HEK293T (cell line): ENCODE data around the gene CDC34.

Source experiments
- CTCF ChIA-PET: fragments of 350-600 bp; formaldehyde crosslinking; extraction: SDS; loops from one replicate; lab custom pipeline; 2021; ENCODE audit warnings: antibody characterized with exemption, inconsistent platforms; lab: Yijun Ruan, JAX
- POLR2A ChIA-PET: fragments of 350-600 bp; formaldehyde crosslinking; extraction: SDS; loops from one replicate; lab custom pipeline; 2020; ENCODE audit warnings: antibody characterized with exemption, inconsistent platforms; lab: Yijun Ruan, JAX
- DNase-seq: peaks from one replicate; pipeline ENCODE4 v3.0.0; 2012; ENCODE audit warnings: mixed read lengths; ENCODE audit errors: extremely low spot score
- ARNT ChIP-seq: fragments of 450-650 bp; IDR thresholded peaks from 2 replicates; pipeline ENCODE4 v1.6.1; 2017; ENCODE audit warnings: mild to moderate bottlenecking
- CTBP1 ChIP-seq: fragments of 450-650 bp; IDR thresholded peaks from 2 replicates; pipeline ENCODE4 v1.6.1; 2016; ENCODE audit warnings: borderline replicate concordance
- ELF4 ChIP-seq: fragments of 450-650 bp; IDR thresholded peaks from 2 replicates; pipeline ENCODE4 v1.6.1; 2017; ENCODE audit warnings: antibody characterized with exemption
- FOXA1 ChIP-seq: fragments of 450-650 bp; IDR thresholded peaks from 2 replicates; pipeline ENCODE4 v1.6.1; 2016; ENCODE audit warnings: mild to moderate bottlenecking
- FOXK2 ChIP-seq: fragments of 450-650 bp; IDR thresholded peaks from 2 replicates; pipeline ENCODE4 v1.6.1; 2016; ENCODE audit warnings: mild to moderate bottlenecking
- FOXM1 ChIP-seq: fragments of 450-650 bp; IDR thresholded peaks from 2 replicates; pipeline ENCODE4 v1.6.1; 2017; ENCODE audit warnings: mild to moderate bottlenecking, borderline replicate concordance
- HDGF ChIP-seq: fragments of 450-650 bp; IDR thresholded peaks from 2 replicates; pipeline ENCODE4 v1.6.1; 2017; ENCODE audit warnings: antibody characterized with exemption, borderline replicate concordance
- L3MBTL2 ChIP-seq: fragments of 450-650 bp; conservative IDR thresholded peaks from 2 replicates; pipeline ENCODE4 v1.6.1; 2016; ENCODE audit warnings: mild to moderate bottlenecking
- LEF1 ChIP-seq: fragments of 450-650 bp; IDR thresholded peaks from 2 replicates; pipeline ENCODE4 v1.6.1; 2017; ENCODE audit warnings: mild to moderate bottlenecking, borderline replicate concordance
- NFRKB ChIP-seq: fragments of 450-650 bp; IDR thresholded peaks from 2 replicates; pipeline ENCODE4 v1.6.1; 2016; ENCODE audit warnings: mild to moderate bottlenecking, moderate library complexity
- PKNOX1 ChIP-seq: fragments of 450-650 bp; IDR thresholded peaks from 2 replicates; pipeline ENCODE4 v1.6.1; 2016
- SP1 ChIP-seq: fragments of 450-650 bp; IDR thresholded peaks from 2 replicates; pipeline ENCODE4 v1.6.1; 2017
- SUZ12 ChIP-seq: fragments of 450-650 bp; IDR thresholded peaks from 2 replicates; pipeline ENCODE4 v1.6.1; 2016; ENCODE audit warnings: mild to moderate bottlenecking
- TARDBP ChIP-seq: fragments of 450-650 bp; IDR thresholded peaks from 2 replicates; pipeline ENCODE4 v1.6.1; 2016
- ZNF384 ChIP-seq: fragments of 450-650 bp; IDR thresholded peaks from 2 replicates; pipeline ENCODE4 v1.6.1; 2016

Gene CDC34

GRCh38 chr19:591099-591958 lies 59.8 kb downstream of the CDC34 start:
- TF ChIP-seq SUZ12: no peak
- TF ChIP-seq FOXA1: no peak
- no peak for TF ChIP-seq L3MBTL2
- TF ChIP-seq ARNT: no peak
- no peak for TF ChIP-seq FOXM1
- TF ChIP-seq FOXK2: no peak
- TF ChIP-seq NFRKB: no peak
- no peak for TF ChIP-seq PKNOX1
- no peak for TF ChIP-seq ELF4
- no peak for TF ChIP-seq CTBP1
- no peak for TF ChIP-seq ZNF384
- TF ChIP-seq SP1: no peak
- TF ChIP-seq LEF1: no peak
- no peak for TF ChIP-seq HDGF
- TF ChIP-seq TARDBP: no peak
- POLR2A ChIA-PET: no interaction called here
- DNase-seq: no peak
- CTCF ChIA-PET: no interaction called here
